WTC11 (cell line): Measurements from ENCODE around the gene GTF2H4. TPM values are rescaled to one million over a fixed set of nuclear protein-coding genes. Genes with fewer than 3 reads are reported as not detected.

Experiments used
- ATAC-seq: fragments of 200-7000 bp; cut with Tn5 transposase; 2 replicates; pipeline ENCODE4 v1.10.0; 2021; ENCODE audit warnings: mild to moderate bottlenecking, moderate library complexity
- CTCF ChIA-PET: fragments of 300-600 bp; sonication (Branson Sonifier 250); formaldehyde crosslinking; loops from one replicate; lab custom pipeline; 2021; ENCODE audit warnings: antibody characterized with exemption; lab: Charles Lee
- POLR2A ChIA-PET: fragments of 350-600 bp; sonication (Branson Sonifier 250); formaldehyde crosslinking; loops from one replicate; lab custom pipeline; 2021; ENCODE audit warnings: antibody characterized with exemption; lab: Charles Lee
- DNase-seq: peaks from one replicate; pipeline ENCODE4 v3.0.0; 2021; ENCODE audit warnings: low spot score
- H3K27ac Mint-ChIP-seq: 2 replicates; pipeline ENCODE4 v1.8.0; 2021; ENCODE audit warnings: mixed read lengths
- H3K27me3 Mint-ChIP-seq: 2 replicates; pipeline ENCODE4 v1.8.0; 2021; ENCODE audit warnings: low read depth, mild to moderate bottlenecking, moderate library complexity, mixed read lengths
- H3K36me3 Mint-ChIP-seq: 2 replicates; pipeline ENCODE4 v1.8.0; 2021; ENCODE audit warnings: mixed read lengths
- H3K4me1 Mint-ChIP-seq: 2 replicates; pipeline ENCODE4 v1.8.0; 2022; ENCODE audit warnings: mixed read lengths
- H3K4me3 Mint-ChIP-seq: 2 replicates; pipeline ENCODE4 v1.8.0; 2021; ENCODE audit warnings: mild to moderate bottlenecking, moderate library complexity, mixed read lengths
- H3K9me3 Mint-ChIP-seq: 2 replicates; pipeline ENCODE4 v1.8.0; 2021; ENCODE audit warnings: mixed read lengths
- CBFB ChIP-seq: sonication (generic); formaldehyde crosslinking; IDR thresholded peaks from 2 replicates; pipeline ENCODE4 v1.8.1; 2022; ENCODE audit warnings: mild to moderate bottlenecking, low read depth, missing genetic modification reagents
- FOXK1 ChIP-seq: sonication (generic); formaldehyde crosslinking; IDR thresholded peaks from 2 replicates; pipeline ENCODE4 v1.8.0; 2022; ENCODE audit warnings: mild to moderate bottlenecking, moderate library complexity, missing genetic modification reagents
- JUN ChIP-seq: sonication (generic); formaldehyde crosslinking; IDR thresholded peaks from 2 replicates; pipeline ENCODE4 v1.8.0; 2023; ENCODE audit warnings: mild to moderate bottlenecking, missing genetic modification reagents
- NFE2L1 ChIP-seq: sonication (generic); formaldehyde crosslinking; IDR thresholded peaks from 2 replicates; pipeline ENCODE4 v1.8.1; 2023; ENCODE audit warnings: missing genetic modification reagents
- SOX15 ChIP-seq: fragments of 250-450 bp; sonication (Bioruptor Pico); IDR thresholded peaks from 2 replicates; pipeline ENCODE4 v1.9.0; 2021; ENCODE audit warnings: mild to moderate bottlenecking
- ZNF219 ChIP-seq: sonication (generic); formaldehyde crosslinking; IDR thresholded peaks from 2 replicates; pipeline ENCODE4 v1.8.0; 2023; ENCODE audit warnings: missing genetic modification reagents, mild to moderate bottlenecking, borderline replicate concordance
- ZNF423 ChIP-seq: fragments of 250-450 bp; sonication (Bioruptor Pico); IDR thresholded peaks from 2 replicates; pipeline ENCODE4 v2.1.2; 2022; ENCODE audit warnings: mild to moderate bottlenecking, moderate library complexity
- total RNA-seq: library from RNA; stranded (reverse); gene quantifications from 3 replicates; pipeline ENCODE4 v1.2.3, GENCODE V29; 2021
- TF ChIP-seq, protein P1 (sequence below): fragments of 250-450 bp; sonication (Bioruptor Pico); IDR thresholded peaks from 2 replicates; pipeline ENCODE4 v1.9.0; 2021; ENCODE audit warnings: mild to moderate bottlenecking, borderline replicate concordance
- TF ChIP-seq, protein P2 (sequence below): fragments of 250-450 bp; sonication (Bioruptor Pico); IDR thresholded peaks from 2 replicates; pipeline ENCODE4 v1.8.0; 2021; ENCODE audit warnings: mild to moderate bottlenecking
- TF ChIP-seq, protein P3 (sequence below): sonication (generic); formaldehyde crosslinking; IDR thresholded peaks from 2 replicates; pipeline ENCODE4 v1.8.1; 2022; ENCODE audit warnings: mild to moderate bottlenecking, missing genetic modification reagents, moderate library complexity, borderline replicate concordance
- TF ChIP-seq, protein P4 (sequence below): fragments of 250-450 bp; sonication (Bioruptor Pico); IDR thresholded peaks from 2 replicates; pipeline ENCODE4 v1.9.0; 2021; ENCODE audit warnings: mild to moderate bottlenecking
- TF ChIP-seq, protein P5 (sequence below): sonication (generic); formaldehyde crosslinking; IDR thresholded peaks from 2 replicates; pipeline ENCODE4 v1.8.1; 2023; ENCODE audit warnings: mild to moderate bottlenecking, missing genetic modification reagents, moderate library complexity
- TF ChIP-seq, protein P6 (sequence below): sonication (generic); formaldehyde crosslinking; IDR thresholded peaks from 2 replicates; pipeline ENCODE4 v1.8.1; 2022; ENCODE audit warnings: low read depth, mild to moderate bottlenecking, moderate library complexity, missing genetic modification reagents, borderline replicate concordance

GTF2H4 gene
- total RNA-seq, 1 experiment from 2014 or later, result 49.2 TPM

DNA sequence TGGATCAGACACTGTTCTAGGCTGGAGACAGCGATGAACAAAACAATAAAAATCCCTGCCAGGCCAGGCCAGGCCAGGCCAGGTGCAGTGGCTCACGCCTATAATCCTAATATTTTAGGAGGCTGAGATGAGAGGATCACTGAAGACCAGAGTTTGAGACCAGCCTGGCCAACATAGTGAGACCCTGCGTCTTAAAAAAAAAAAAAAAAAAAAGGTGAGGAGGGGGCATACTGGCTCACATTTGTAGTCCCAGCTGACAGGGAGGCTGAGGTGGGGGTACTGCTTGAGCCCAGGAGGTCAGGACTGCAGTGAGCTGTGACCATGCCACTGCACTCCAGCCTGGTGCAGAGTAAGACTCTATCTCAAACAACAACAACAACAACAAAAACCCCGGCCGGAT lies 37.3 kb downstream of the GTF2H4 start (continued):
- TF ChIP-seq, protein P1, sequence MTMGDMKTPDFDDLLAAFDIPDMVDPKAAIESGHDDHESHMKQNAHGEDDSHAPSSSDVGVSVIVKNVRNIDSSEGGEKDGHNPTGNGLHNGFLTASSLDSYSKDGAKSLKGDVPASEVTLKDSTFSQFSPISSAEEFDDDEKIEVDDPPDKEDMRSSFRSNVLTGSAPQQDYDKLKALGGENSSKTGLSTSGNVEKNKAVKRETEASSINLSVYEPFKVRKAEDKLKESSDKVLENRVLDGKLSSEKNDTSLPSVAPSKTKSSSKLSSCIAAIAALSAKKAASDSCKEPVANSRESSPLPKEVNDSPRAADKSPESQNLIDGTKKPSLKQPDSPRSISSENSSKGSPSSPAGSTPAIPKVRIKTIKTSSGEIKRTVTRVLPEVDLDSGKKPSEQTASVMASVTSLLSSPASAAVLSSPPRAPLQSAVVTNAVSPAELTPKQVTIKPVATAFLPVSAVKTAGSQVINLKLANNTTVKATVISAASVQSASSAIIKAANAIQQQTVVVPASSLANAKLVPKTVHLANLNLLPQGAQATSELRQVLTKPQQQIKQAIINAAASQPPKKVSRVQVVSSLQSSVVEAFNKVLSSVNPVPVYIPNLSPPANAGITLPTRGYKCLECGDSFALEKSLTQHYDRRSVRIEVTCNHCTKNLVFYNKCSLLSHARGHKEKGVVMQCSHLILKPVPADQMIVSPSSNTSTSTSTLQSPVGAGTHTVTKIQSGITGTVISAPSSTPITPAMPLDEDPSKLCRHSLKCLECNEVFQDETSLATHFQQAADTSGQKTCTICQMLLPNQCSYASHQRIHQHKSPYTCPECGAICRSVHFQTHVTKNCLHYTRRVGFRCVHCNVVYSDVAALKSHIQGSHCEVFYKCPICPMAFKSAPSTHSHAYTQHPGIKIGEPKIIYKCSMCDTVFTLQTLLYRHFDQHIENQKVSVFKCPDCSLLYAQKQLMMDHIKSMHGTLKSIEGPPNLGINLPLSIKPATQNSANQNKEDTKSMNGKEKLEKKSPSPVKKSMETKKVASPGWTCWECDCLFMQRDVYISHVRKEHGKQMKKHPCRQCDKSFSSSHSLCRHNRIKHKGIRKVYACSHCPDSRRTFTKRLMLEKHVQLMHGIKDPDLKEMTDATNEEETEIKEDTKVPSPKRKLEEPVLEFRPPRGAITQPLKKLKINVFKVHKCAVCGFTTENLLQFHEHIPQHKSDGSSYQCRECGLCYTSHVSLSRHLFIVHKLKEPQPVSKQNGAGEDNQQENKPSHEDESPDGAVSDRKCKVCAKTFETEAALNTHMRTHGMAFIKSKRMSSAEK (CRISPR knock-in tag), result no peak
- TF ChIP-seq SOX15 (CRISPR knock-in tag), result no peak
- TF ChIP-seq ZNF423, result no peak
- TF ChIP-seq FOXK1 (CRISPR knock-in tag), result no peak
- TF ChIP-seq JUN, result no peak
- TF ChIP-seq, protein P2, sequence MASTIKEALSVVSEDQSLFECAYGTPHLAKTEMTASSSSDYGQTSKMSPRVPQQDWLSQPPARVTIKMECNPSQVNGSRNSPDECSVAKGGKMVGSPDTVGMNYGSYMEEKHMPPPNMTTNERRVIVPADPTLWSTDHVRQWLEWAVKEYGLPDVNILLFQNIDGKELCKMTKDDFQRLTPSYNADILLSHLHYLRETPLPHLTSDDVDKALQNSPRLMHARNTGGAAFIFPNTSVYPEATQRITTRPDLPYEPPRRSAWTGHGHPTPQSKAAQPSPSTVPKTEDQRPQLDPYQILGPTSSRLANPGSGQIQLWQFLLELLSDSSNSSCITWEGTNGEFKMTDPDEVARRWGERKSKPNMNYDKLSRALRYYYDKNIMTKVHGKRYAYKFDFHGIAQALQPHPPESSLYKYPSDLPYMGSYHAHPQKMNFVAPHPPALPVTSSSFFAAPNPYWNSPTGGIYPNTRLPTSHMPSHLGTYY (CRISPR knock-in tag), result no peak
- TF ChIP-seq NFE2L1, result no peak
- TF ChIP-seq CBFB, result no peak
- TF ChIP-seq, protein P3, sequence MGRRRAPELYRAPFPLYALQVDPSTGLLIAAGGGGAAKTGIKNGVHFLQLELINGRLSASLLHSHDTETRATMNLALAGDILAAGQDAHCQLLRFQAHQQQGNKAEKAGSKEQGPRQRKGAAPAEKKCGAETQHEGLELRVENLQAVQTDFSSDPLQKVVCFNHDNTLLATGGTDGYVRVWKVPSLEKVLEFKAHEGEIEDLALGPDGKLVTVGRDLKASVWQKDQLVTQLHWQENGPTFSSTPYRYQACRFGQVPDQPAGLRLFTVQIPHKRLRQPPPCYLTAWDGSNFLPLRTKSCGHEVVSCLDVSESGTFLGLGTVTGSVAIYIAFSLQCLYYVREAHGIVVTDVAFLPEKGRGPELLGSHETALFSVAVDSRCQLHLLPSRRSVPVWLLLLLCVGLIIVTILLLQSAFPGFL, result no peak
- TF ChIP-seq, protein P4, sequence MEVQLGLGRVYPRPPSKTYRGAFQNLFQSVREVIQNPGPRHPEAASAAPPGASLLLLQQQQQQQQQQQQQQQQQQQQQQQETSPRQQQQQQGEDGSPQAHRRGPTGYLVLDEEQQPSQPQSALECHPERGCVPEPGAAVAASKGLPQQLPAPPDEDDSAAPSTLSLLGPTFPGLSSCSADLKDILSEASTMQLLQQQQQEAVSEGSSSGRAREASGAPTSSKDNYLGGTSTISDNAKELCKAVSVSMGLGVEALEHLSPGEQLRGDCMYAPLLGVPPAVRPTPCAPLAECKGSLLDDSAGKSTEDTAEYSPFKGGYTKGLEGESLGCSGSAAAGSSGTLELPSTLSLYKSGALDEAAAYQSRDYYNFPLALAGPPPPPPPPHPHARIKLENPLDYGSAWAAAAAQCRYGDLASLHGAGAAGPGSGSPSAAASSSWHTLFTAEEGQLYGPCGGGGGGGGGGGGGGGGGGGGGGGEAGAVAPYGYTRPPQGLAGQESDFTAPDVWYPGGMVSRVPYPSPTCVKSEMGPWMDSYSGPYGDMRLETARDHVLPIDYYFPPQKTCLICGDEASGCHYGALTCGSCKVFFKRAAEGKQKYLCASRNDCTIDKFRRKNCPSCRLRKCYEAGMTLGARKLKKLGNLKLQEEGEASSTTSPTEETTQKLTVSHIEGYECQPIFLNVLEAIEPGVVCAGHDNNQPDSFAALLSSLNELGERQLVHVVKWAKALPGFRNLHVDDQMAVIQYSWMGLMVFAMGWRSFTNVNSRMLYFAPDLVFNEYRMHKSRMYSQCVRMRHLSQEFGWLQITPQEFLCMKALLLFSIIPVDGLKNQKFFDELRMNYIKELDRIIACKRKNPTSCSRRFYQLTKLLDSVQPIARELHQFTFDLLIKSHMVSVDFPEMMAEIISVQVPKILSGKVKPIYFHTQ (CRISPR knock-in tag), result no peak
- no peak for TF ChIP-seq ZNF219 (CRISPR knock-in tag)

DNA sequence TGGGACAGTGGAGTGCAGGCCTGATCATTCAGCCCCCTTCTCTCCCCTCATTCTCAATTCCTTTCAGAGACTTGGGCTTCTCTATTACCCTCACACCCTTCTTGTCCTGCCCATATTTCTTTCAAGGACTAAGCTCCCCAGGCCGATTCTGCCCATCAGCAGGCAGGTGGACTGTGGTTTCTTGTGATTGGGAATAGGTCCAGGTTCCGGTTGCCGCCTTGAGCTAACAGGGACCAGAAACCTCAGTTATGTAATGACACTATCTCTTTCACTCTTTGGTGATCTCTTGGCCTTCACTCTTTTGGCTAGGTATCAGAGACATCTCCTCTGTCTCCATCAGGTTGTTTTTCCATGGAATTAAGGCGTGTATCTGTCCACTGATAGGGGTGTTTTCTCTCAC lies 39.2 kb downstream of the GTF2H4 start:
- H3K4me3 Mint-ChIP-seq, result no peak overlapping the region
- no peak overlapping the region for H3K27ac Mint-ChIP-seq
- DNase-seq, result no peak
- ChIA-PET CTCF (interaction anchor here (0.6 to 1.2 kb wide), 2 partner anchors 96 to 124 kb away, joined by 3 to 4 read pairs; no protein-coding TSS in a partner anchor), POLR2A (no interaction called here)
- H3K9me3 Mint-ChIP-seq, result peaks cover 38% of the 10 kb centered on the region
- peaks cover 30% of the 10 kb centered on the region for H3K27me3 Mint-ChIP-seq
- ATAC-seq, result no peak
- H3K36me3 Mint-ChIP-seq, result no peaks in the 10 kb centered on the region
- peaks cover 20% of the 10 kb centered on the region for H3K4me1 Mint-ChIP-seq
- TF ChIP-seq, protein P5, sequence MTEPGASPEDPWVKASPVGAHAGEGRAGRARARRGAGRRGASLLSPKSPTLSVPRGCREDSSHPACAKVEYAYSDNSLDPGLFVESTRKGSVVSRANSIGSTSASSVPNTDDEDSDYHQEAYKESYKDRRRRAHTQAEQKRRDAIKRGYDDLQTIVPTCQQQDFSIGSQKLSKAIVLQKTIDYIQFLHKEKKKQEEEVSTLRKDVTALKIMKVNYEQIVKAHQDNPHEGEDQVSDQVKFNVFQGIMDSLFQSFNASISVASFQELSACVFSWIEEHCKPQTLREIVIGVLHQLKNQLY, result no peak
- TF ChIP-seq, protein P4 (CRISPR knock-in tag), result no peak
- TF ChIP-seq, protein P1 (CRISPR knock-in tag), result no peak
- TF ChIP-seq, protein P6, sequence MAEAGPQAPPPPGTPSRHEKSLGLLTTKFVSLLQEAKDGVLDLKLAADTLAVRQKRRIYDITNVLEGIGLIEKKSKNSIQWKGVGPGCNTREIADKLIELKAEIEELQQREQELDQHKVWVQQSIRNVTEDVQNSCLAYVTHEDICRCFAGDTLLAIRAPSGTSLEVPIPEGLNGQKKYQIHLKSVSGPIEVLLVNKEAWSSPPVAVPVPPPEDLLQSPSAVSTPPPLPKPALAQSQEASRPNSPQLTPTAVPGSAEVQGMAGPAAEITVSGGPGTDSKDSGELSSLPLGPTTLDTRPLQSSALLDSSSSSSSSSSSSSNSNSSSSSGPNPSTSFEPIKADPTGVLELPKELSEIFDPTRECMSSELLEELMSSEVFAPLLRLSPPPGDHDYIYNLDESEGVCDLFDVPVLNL (CRISPR knock-in tag), result no peak
- TF ChIP-seq FOXK1 (CRISPR knock-in tag), result no peak
